ENCODE results near the gene ARMC7. TPM values are rescaled to one million over a fixed set of nuclear protein-coding genes. Genes with fewer than 3 reads are reported as not detected.

The ARMC7 gene
- total and polyA plus RNA-seq, 10 of the 15 experiments (the other 5 are each of a cell fraction or from before 2014, with no cell fraction given): 1.5 to 19.8 (median 6.3) TPM

DNA sequence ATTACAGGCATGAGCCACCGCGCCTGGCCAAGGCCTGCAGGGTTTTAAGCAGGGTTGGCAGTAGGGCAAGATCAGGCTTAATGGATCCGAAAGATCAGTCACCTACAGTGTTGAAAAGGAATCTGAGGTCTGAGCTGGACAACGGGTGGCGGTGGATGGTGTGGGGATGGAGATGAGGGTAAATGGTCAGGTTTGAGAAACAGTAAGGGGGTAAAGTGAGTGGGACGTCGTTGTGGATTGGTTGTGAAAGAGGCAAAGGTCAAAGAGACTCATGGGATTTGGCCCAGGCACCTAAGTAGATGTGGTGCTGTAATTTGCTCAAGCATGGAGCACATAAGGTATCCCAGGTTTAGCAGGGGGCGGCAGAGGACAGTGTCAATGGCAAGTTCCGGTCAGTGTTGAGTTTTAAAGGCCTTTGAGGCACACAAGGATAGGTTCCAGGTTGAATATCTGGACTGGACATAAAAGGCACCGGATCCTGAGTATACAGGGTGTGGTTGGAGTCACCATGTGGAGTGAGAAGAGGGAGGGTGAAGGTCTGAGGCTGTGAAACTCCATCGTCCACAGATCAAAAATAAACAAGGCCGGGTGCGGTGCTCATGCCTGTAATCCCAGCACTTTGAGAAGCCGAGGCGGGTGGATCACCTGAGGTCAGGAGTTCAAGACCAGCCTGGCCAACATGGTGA, 23.1 kb upstream of the ARMC7 start (continued):
- TF ChIP-seq, protein P1, sequence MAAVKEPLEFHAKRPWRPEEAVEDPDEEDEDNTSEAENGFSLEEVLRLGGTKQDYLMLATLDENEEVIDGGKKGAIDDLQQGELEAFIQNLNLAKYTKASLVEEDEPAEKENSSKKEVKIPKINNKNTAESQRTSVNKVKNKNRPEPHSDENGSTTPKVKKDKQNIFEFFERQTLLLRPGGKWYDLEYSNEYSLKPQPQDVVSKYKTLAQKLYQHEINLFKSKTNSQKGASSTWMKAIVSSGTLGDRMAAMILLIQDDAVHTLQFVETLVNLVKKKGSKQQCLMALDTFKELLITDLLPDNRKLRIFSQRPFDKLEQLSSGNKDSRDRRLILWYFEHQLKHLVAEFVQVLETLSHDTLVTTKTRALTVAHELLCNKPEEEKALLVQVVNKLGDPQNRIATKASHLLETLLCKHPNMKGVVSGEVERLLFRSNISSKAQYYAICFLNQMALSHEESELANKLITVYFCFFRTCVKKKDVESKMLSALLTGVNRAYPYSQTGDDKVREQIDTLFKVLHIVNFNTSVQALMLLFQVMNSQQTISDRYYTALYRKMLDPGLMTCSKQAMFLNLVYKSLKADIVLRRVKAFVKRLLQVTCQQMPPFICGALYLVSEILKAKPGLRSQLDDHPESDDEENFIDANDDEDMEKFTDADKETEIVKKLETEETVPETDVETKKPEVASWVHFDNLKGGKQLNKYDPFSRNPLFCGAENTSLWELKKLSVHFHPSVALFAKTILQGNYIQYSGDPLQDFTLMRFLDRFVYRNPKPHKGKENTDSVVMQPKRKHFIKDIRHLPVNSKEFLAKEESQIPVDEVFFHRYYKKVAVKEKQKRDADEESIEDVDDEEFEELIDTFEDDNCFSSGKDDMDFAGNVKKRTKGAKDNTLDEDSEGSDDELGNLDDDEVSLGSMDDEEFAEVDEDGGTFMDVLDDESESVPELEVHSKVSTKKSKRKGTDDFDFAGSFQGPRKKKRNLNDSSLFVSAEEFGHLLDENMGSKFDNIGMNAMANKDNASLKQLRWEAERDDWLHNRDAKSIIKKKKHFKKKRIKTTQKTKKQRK (IDR thresholded peaks at IDR 0.05; ENCODE audit: low read depth, low read length): no peak
- TF ChIP-seq SMAD5 (IDR thresholded peaks at IDR 0.05; ENCODE audit: low read depth): no peak

DNA sequence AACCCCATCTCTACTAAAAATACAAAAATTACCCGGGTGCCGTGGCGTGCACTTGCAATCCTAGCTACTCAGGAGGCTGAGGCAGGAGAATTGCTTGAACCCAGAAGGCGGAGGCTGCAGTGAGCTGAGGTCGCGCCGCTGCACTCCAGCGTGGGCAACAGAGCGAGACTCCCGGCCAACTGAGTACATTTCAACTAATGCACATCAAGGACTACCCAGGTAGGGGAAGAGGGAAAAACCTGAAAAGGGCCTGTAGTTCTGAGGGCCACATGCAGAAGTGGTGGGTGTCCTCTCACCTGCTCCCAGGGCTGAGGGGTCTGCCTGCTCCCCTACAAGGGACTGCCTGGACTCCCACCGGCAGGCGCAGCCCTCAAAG, 22.6 kb upstream of the ARMC7 start:
- ChIA-PET CTCF (interaction anchor here (0.6 to 3.1 kb wide), 2 partner anchors 27 kb away, joined by 3 to 12 read pairs; no protein-coding TSS in a partner anchor), RAD21 (ENCODE audit: unreplicated experiment) (interaction anchor here (0.7 to 1.7 kb wide), 2 partner anchors 8 to 37 kb away, joined by 3 to 9 read pairs; no protein-coding TSS in a partner anchor), SMC1A (ENCODE audit: uncharacterized antibody, unreplicated experiment) (interaction anchor here (2.7 kb wide), 1 partner anchor 8 kb away, joined by 9 read pairs; no protein-coding TSS in a partner anchor), POLR2A (interaction anchor here (0.9 to 3.1 kb wide), 2 partner anchors 10 to 12 kb away, joined by 3 to 15 read pairs; no protein-coding TSS in a partner anchor)
- Histone ChIP-seq H3K27ac (ENCODE audit: control insufficient read depth, insufficient read depth) (peak overlapping the region; percentile 50; the same call in 1 of the 2 replicates), H3K4me2 (ENCODE audit: control insufficient read depth, insufficient read depth) (peak overlapping the region; percentile 98), H3K79me2 (ENCODE audit: control insufficient read depth, insufficient read depth, low read length) (no peaks in the 10 kb centered on the region), H3K9me3 (replicated peaks; ENCODE audit: control insufficient read depth, insufficient read depth, low read length) (no peaks in the 10 kb centered on the region), H3K36me3 (ENCODE audit: control insufficient read depth in 2 of 2, insufficient read depth in 2 of 2, low read length in 1 of 2) (no peaks in the 10 kb centered on the region), H4K20me1 (ENCODE audit: control insufficient read depth, insufficient read depth) (no peaks in the 10 kb centered on the region), H3K4me3 (peak overlapping the region; percentile 69), H3K27me3 (replicated peaks in 1 of 2; ENCODE audit: control insufficient read depth in 2 of 2, insufficient read depth in 2 of 2, low read length in 1 of 2) (no peaks in the 10 kb centered on the region), H3K4me1 (ENCODE audit: control insufficient read depth, insufficient read depth, low read length) (peaks cover 13% of the 10 kb centered on the region), H2AFZ (ENCODE audit: control insufficient read depth, low read depth, low read length) (peak overlapping the region; percentile 94), H3K9ac (ENCODE audit: control insufficient read depth, insufficient read depth, low read length) (peak overlapping the region; percentile 77)
- peak; percentile 8; the same call in 2 of the 3 replicates for ATAC-seq
- no peak for DNase-seq (ENCODE audit: low read depth, low spot score)
- in situ Hi-C loops (cut with MboI) (no loop called here), intact Hi-C loops (cut with micrococcal nuclease; ENCODE audit: unreplicated experiment) (no loop called here)
- TF ChIP-seq SIN3A (IDR thresholded peaks at IDR 0.05; ENCODE audit: low read depth, low read length): no peak
- TF ChIP-seq, protein P2, sequence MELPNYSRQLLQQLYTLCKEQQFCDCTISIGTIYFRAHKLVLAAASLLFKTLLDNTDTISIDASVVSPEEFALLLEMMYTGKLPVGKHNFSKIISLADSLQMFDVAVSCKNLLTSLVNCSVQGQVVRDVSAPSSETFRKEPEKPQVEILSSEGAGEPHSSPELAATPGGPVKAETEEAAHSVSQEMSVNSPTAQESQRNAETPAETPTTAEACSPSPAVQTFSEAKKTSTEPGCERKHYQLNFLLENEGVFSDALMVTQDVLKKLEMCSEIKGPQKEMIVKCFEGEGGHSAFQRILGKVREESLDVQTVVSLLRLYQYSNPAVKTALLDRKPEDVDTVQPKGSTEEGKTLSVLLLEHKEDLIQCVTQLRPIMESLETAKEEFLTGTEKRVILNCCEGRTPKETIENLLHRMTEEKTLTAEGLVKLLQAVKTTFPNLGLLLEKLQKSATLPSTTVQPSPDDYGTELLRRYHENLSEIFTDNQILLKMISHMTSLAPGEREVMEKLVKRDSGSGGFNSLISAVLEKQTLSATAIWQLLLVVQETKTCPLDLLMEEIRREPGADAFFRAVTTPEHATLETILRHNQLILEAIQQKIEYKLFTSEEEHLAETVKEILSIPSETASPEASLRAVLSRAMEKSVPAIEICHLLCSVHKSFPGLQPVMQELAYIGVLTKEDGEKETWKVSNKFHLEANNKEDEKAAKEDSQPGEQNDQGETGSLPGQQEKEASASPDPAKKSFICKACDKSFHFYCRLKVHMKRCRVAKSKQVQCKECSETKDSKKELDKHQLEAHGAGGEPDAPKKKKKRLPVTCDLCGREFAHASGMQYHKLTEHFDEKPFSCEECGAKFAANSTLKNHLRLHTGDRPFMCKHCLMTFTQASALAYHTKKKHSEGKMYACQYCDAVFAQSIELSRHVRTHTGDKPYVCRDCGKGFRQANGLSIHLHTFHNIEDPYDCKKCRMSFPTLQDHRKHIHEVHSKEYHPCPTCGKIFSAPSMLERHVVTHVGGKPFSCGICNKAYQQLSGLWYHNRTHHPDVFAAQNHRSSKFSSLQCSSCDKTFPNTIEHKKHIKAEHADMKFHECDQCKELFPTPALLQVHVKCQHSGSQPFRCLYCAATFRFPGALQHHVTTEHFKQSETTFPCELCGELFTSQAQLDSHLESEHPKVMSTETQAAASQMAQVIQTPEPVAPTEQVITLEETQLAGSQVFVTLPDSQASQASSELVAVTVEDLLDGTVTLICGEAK (IDR thresholded peaks at IDR 0.05; ENCODE audit: borderline replicate concordance): 0 out of 2 replicates have a peak, but pooled peaks have one; percentile 22
- TF ChIP-seq, protein P3, sequence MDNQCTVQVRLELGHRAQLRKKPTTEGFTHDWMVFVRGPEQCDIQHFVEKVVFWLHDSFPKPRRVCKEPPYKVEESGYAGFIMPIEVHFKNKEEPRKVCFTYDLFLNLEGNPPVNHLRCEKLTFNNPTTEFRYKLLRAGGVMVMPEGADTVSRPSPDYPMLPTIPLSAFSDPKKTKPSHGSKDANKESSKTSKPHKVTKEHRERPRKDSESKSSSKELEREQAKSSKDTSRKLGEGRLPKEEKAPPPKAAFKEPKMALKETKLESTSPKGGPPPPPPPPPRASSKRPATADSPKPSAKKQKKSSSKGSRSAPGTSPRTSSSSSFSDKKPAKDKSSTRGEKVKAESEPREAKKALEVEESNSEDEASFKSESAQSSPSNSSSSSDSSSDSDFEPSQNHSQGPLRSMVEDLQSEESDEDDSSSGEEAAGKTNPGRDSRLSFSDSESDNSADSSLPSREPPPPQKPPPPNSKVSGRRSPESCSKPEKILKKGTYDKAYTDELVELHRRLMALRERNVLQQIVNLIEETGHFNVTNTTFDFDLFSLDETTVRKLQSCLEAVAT (IDR thresholded peaks at IDR 0.05): 0 out of 2 replicates have a peak, but pooled peaks have one; percentile 22
- 73% methylated on average over 12 of the region's 12 CpGs for WGBS (ENCODE audit: insufficient coverage, insufficient replicate concordance, low lambda C conversion rate, missing lambda C conversion rate)
- no peak for FAIRE-seq
- no TSS peak for BruUV-seq (replicated peaks)

Measured in GM12878 (cell line).